MCF 10A (cell line): ENCODE measurements around the gene MYLIP. TPM values are rescaled to one million over a fixed set of nuclear protein-coding genes. Genes with fewer than 3 reads are reported as not detected.

Source experiments
- BruUV-seq: library from RNA; stranded (reverse); fragments of 400-500 nt; replicated peaks from 2 replicates; lab custom pipeline; 2021; lab: Mats Ljungman, UMichigan
- CTCF ChIA-PET: fragments of 300-600 bp; sonication (Branson Sonifier 250); formaldehyde crosslinking; extraction: SDS; loops from one replicate; lab custom pipeline; 2021; ENCODE audit warnings: antibody characterized with exemption, inconsistent platforms; lab: Yijun Ruan, JAX
- POLR2A ChIA-PET: fragments of 300-600, 350-650 bp; sonication (Branson Sonifier 250); formaldehyde crosslinking; extraction: SDS; loops from one replicate; lab custom pipeline; 2020; ENCODE audit warnings: antibody characterized with exemption, inconsistent platforms; lab: Yijun Ruan, JAX
- DNase-seq: peaks from one replicate; pipeline ENCODE4 v3.0.0-alpha.2; 2018; ENCODE audit not compliant: unreplicated experiment
- H3K27ac Mint-ChIP-seq: one replicate; pipeline ENCODE4 v1.8.0; 2022; ENCODE audit warnings: mild to moderate bottlenecking, low read depth, mixed read lengths; ENCODE audit not compliant: unreplicated experiment
- H3K27me3 Mint-ChIP-seq: one replicate; pipeline ENCODE4 v1.8.0; 2022; ENCODE audit warnings: mixed read lengths; ENCODE audit not compliant: insufficient read depth, unreplicated experiment
- H3K36me3 Mint-ChIP-seq: one replicate; pipeline ENCODE4 v1.8.0; 2022; ENCODE audit warnings: mild to moderate bottlenecking, moderate library complexity, mixed read lengths; ENCODE audit not compliant: insufficient read depth, unreplicated experiment
- H3K4me1 Mint-ChIP-seq: one replicate; pipeline ENCODE4 v1.8.0; 2022; ENCODE audit warnings: mixed read lengths; ENCODE audit not compliant: insufficient read depth, unreplicated experiment
- H3K4me3 Mint-ChIP-seq: one replicate; pipeline ENCODE4 v1.8.0; 2022; ENCODE audit warnings: mild to moderate bottlenecking, moderate library complexity, mixed read lengths; ENCODE audit not compliant: unreplicated experiment
- H3K9me3 Mint-ChIP-seq: one replicate; pipeline ENCODE4 v1.8.0; 2022; ENCODE audit warnings: mixed read lengths; ENCODE audit not compliant: unreplicated experiment
- CTCF ChIP-seq: fragments of 200-600 bp; IDR thresholded peaks from one replicate; pipeline ENCODE4 v1.8.0; 2022; ENCODE audit warnings: antibody characterized with exemption, mild to moderate bottlenecking; ENCODE audit not compliant: unreplicated experiment
- intact Hi-C: fragments of 100-400 bp; cut with micrococcal nuclease; formaldehyde crosslinking; loops from 2 replicates; pipeline ENCODE4 v1.14.1; 2022
- total RNA-seq: library from RNA; stranded (reverse); gene quantifications from 2 replicates; pipeline ENCODE4 v1.2.3, GENCODE V29; 2022

MYLIP gene
- total RNA-seq, 1 experiment from 2014 or later: 2.1 TPM

- H3K4me1 Mint-ChIP-seq: peaks cover 6% of the 10 kb centered on the region
- no peak overlapping the region for H3K27ac Mint-ChIP-seq
- no peaks in the 10 kb centered on the region for H3K27me3 Mint-ChIP-seq
- H3K9me3 Mint-ChIP-seq: no peaks in the 10 kb centered on the region
- ChIA-PET POLR2A (no interaction called here), CTCF (interaction anchor here (0.6 to 6.6 kb wide), 4 partner anchors 48 to 487 kb away, joined by 3 to 116 read pairs (median 4); no protein-coding TSS in a partner anchor)
- DNase-seq: no peak
- BruUV-seq: no TSS peak
- no peaks in the 10 kb centered on the region for H3K36me3 Mint-ChIP-seq
- no peak for TF ChIP-seq CTCF
- H3K4me3 Mint-ChIP-seq: no peak overlapping the region
- intact Hi-C loops: no loop called here
These were observed 49.5 kb downstream of the MYLIP start for GRCh38 chr6:16178351-16178750.

- intact Hi-C loops: no loop called here
- Mint-ChIP-seq H3K27me3 (no peaks in the 10 kb centered on the region), H3K4me1 (peaks cover 6% of the 10 kb centered on the region), H3K36me3 (no peaks in the 10 kb centered on the region), H3K4me3 (no peak overlapping the region), H3K27ac (no peak overlapping the region), H3K9me3 (no peaks in the 10 kb centered on the region)
- no peak for DNase-seq
- POLR2A ChIA-PET: interaction anchor here (0.6 kb wide), 1 partner anchor 153 kb away, joined by 3 read pairs; no protein-coding TSS in a partner anchor
- no TSS peak for BruUV-seq
- no peak for TF ChIP-seq CTCF
- CTCF ChIA-PET: interaction anchor here (1.5 to 6.6 kb wide), 2 partner anchors 9 to 485 kb away, joined by 3 to 116 read pairs; no protein-coding TSS in a partner anchor
These were observed 50.2 kb downstream of the MYLIP start for GRCh38 chr6:16179063-16179462.

- H3K36me3 Mint-ChIP-seq: no peaks in the 10 kb centered on the region
- ChIA-PET POLR2A (no interaction called here), CTCF (interaction anchor here (0.6 to 6.6 kb wide), 6 partner anchors 10 to 486 kb away, joined by 3 to 116 read pairs (median 4); partner anchors contain the start of gene MYLIP)
- no peak overlapping the region for H3K27ac Mint-ChIP-seq
- intact Hi-C loops: no loop called here
- H3K4me3 Mint-ChIP-seq: no peak overlapping the region
- peaks cover 6% of the 10 kb centered on the region for H3K4me1 Mint-ChIP-seq
- no peak for TF ChIP-seq CTCF
- no peaks in the 10 kb centered on the region for H3K9me3 Mint-ChIP-seq
- H3K27me3 Mint-ChIP-seq: no peaks in the 10 kb centered on the region
- no TSS peak for BruUV-seq
- DNase-seq: no peak
These were observed 51.1 kb downstream of the MYLIP start for GRCh38 chr6:16179970-16180431.

- no peaks in the 10 kb centered on the region for H3K9me3 Mint-ChIP-seq
- CTCF ChIA-PET: interaction anchor here (0.6 to 6.6 kb wide), 10 partner anchors 11 to 697 kb away, joined by 3 to 116 read pairs (median 3); partner anchors contain the start of gene MYLIP
- H3K36me3 Mint-ChIP-seq: no peaks in the 10 kb centered on the region
- POLR2A ChIA-PET: interaction anchor here (0.7 kb wide), 1 partner anchor 51 kb away, joined by 3 read pairs; no protein-coding TSS in a partner anchor
- H3K4me1 Mint-ChIP-seq: peaks cover 6% of the 10 kb centered on the region
- BruUV-seq: no TSS peak
- no peak overlapping the region for H3K27ac Mint-ChIP-seq
- DNase-seq: no peak
- no peaks in the 10 kb centered on the region for H3K27me3 Mint-ChIP-seq
- H3K4me3 Mint-ChIP-seq: no peak overlapping the region
- no peak for TF ChIP-seq CTCF
- intact Hi-C loops: no loop called here
These were observed 52.0 kb downstream of the MYLIP start for GRCh38 chr6:16180696-16181438.
